ENCODE data around the gene MLIP.

The MLIP gene

DNA sequence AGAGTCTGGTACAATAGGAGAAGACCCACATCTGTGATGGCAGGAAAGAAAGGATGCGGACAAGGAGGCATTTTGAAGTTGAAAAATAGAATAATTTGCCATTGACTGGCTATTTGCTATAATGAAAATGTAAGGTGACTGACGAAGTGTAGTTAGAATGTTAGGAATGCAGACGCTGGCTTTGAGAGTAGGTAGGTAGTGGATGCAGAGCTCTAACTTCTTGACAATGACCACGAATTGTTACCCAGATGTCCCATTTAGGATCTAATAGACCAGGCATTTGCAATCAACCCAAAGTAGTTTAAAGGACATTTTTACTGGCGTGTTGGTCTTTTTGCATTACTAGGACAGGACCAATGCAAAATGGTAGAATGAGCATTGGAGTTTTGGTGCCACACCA, 14.2 kb downstream of the MLIP start:
- no peak overlapping the region for H3K4me3 ChIP-seq (ENCODE audit: low read depth, low read length)
- TF ChIP-seq, protein P1, sequence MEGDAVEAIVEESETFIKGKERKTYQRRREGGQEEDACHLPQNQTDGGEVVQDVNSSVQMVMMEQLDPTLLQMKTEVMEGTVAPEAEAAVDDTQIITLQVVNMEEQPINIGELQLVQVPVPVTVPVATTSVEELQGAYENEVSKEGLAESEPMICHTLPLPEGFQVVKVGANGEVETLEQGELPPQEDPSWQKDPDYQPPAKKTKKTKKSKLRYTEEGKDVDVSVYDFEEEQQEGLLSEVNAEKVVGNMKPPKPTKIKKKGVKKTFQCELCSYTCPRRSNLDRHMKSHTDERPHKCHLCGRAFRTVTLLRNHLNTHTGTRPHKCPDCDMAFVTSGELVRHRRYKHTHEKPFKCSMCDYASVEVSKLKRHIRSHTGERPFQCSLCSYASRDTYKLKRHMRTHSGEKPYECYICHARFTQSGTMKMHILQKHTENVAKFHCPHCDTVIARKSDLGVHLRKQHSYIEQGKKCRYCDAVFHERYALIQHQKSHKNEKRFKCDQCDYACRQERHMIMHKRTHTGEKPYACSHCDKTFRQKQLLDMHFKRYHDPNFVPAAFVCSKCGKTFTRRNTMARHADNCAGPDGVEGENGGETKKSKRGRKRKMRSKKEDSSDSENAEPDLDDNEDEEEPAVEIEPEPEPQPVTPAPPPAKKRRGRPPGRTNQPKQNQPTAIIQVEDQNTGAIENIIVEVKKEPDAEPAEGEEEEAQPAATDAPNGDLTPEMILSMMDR (IDR thresholded peaks at IDR 0.05; ENCODE audit: low read depth, low read length), result no peak

DNA sequence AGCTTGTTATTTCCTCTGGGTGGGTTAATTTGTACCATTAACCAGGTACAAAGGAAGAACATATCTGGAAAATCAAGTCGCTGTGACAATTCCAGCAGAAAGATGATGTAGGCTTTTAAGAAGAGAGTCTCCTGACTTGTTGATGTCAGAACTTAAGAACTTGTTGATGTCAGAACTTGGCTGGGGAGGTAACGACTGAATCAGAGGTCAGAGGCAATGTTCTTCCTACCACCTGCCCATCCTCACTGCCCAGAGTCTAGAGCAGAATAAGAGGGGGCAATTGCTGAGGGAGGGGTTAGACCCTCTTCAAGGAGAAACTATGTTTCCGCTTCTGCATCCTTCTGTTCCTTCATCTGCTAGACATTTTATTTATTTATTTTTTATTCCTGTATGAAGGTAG, 18.9 kb downstream of the MLIP start:
- TF ChIP-seq, protein P1 (IDR thresholded peaks at IDR 0.05; ENCODE audit: low read depth, low read length), result no peak
- no peak overlapping the region for H3K4me3 ChIP-seq (ENCODE audit: low read depth, low read length)

DNA sequence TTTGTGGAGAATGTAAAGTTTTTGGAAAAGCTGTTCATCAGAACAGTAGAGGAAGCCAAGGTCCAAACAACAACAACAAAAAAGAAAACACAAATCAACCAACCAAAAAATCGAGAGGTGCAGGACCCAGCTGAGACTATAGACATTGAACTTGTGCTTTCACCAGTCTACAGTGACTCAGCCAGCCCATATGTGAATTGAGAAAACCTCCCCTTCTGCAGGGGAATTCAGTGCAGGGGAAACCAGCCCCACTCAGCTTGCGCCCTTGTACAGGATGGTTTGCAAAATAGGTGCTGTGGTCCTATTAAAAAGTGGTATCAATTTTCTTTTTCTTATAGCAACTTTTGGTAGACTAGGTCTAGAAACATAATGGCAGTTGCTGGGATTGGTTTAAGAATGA, 21.3 kb downstream of the MLIP start:
- no peak overlapping the region for H3K4me3 ChIP-seq (ENCODE audit: low read depth, low read length)
- TF ChIP-seq, protein P1 (IDR thresholded peaks at IDR 0.05; ENCODE audit: low read depth, low read length), result no peak

DNA sequence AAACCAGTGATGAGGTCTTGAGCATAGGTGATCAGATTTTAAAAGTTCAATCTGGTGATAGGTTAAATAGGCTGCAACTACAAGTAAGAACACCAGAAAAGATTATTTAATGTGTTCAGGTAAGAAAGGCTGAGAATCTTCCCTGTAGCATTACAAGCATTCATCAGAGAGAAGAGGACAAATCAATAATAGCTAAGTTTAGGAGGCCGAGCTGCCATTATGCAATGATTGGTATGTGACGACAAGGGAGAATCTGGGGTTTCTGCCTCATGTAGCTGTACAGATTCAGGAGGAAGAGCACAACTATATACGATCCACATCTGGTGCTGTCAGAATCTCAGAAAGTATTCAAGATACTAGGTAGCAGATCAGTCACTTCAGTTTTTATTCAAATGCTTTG, 21.9 kb downstream of the MLIP start:
- no peak overlapping the region for H3K4me3 ChIP-seq (ENCODE audit: low read depth, low read length)
- TF ChIP-seq, protein P1 (IDR thresholded peaks at IDR 0.05; ENCODE audit: low read depth, low read length), result no peak

DNA sequence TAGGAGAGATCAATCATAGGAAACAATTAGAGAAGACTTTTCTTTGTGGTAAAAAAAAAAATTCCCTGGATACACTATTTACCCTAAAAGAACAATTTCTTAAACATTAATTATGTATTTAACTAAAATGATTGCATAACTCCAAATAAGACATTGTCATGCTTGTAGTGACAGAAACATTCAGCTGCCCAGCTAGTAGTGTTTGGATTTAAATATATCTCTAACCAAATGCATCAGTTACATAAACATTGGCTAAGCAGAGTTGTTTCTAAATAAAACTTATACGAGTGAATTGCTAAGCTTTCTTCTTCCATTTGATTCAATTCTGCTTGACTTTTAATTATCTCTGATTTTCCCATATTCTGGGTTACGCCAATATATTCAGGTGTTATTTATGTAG, 23.7 kb downstream of the MLIP start:
- H3K4me3 ChIP-seq (ENCODE audit: low read depth, low read length), result no peak overlapping the region
- TF ChIP-seq, protein P1 (IDR thresholded peaks at IDR 0.05; ENCODE audit: low read depth, low read length), result no peak

DNA sequence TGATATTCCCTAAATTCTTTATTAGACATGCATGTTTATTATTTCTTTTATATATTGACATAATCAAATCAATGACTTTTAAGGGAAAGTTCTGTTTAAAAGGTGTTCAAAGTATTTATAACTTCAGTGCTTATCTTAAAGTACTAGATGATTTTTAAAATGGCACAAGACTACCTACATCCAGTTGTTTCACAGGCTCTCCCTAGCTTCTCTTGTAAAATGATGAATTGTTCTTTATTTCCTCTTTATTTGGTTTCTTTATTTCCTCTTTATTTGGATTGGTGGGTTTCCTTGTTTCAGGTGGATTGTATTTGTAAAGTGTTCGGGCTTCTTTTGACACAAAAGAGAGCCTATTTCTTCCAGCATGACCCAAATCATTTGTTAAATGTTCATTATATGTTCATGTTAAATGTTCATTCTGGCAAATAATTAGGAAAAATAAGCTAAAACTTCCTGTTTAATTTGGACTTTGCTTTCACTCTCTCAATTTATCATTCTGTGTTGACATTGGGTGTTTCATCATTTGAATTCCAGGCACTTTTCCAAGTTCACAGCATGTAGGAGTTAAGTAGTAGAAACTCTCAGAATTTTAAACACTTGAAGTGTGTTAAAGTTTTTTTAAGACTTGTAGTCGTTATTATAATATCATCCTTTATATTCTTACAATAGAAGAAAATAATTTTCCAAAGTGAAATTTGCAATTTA, 24.6 kb downstream of the MLIP start:
- TF ChIP-seq, protein P1 (IDR thresholded peaks at IDR 0.05; ENCODE audit: low read depth, low read length), result no peak
- no peak overlapping the region for H3K4me3 ChIP-seq (ENCODE audit: low read depth, low read length)

DNA sequence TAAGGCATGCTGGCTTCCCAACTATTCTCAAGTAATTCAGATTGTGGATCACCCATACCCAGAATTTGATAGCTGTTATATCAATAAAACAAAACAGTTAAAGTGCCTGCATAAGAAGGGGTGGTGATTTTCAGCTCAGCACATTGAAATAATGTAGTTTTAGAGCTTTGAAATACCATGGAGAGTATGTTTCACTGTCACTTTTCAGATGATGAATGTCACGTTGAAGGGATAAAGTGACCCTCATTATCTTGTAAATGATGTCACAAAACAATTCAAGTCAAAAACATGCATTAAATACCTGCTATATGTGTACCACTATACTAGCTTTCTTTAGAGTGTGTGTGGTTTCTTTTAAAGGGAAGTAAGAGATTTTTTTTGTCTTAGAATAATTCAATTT, 27.6 kb downstream of the MLIP start:
- TF ChIP-seq, protein P1 (IDR thresholded peaks at IDR 0.05; ENCODE audit: low read depth, low read length), result no peak
- no peak overlapping the region for H3K4me3 ChIP-seq (ENCODE audit: low read depth, low read length)
